ENCODE data around the gene ACTN4.

ACTN4 gene

GRCh38 chr19:38728752-38729541, 81.5 kb downstream of the ACTN4 start:
- no peak for DNase-seq

- no peak for DNase-seq
Measured at GRCh38 chr19:38729653-38730469, 82.4 kb downstream of the ACTN4 start.

GRCh38 chr19:38730470-38730730, 83.0 kb downstream of the ACTN4 start:
- no peak for DNase-seq

DNA sequence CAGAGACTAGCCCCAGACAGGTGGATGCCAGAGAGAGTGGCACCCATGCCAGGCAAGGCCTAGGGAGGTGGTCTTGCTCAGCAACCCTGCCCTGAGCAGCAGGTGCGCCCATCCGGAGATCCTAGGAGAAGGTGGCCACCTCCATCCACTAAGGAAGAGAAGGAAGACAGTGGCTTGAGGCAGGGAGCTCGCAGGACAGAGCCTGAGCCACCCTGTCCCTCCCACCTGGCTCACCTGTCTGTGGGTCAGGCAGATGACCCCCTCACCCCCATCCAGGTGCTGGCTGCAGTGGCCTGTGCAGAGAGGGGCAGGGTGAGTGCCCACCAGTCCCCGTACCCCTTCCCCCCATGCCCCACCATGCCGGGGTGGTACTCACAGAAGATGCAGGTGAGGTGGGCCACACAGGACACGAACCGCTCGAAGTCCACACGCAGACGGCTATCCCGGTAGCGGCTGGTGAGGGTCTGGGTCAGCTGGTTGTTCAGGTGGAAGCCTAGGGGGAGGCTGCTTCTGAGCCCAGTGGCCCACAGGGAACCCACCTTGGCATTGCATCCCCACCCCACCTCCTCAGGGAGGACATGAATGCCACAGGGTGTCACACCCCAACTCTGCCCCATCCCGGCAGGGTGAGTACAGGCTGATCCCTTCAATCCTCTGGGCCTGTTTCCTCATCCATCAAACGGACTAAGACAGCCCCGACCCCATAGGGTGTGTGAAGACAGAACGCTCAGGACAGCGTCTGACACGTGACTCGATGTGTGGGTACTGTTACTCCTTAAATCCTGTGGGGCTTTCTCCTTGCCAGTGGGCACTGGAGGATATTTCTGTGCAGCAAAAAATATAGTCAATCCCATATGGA, 83.5 kb downstream of the ACTN4 start:
- no peak for DNase-seq

DNA sequence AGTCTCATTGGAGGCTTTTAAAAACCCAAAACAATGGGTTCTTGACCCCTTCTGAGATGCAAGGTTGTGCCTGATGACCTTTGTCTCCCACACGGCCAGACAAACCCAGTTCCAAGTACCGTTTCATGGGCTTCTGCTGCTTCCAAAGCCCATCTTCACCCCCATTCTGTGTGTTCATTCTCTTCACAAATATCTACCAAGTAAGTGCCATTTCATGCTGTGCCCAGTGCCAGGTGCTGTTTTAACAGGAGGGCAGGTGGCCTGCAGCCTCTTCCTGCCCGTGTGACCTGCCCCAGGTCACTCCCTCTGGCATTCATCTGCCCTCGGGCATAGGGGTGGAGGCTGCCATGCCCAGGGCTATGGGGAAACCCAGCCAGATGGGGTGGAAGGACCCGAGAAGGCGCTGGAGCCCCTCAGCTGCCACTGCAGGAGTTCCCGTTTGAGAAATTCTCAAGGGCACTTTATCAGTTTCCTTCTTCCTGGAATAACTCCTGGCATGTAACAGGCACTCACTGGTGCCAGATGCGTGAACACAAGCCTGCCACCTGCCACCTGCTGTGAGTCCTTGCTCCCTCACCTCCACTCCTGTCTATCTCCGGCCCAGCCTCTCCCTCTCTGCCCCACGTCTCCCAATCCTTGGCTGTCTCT, 84.3 kb downstream of the ACTN4 start:
- DNase-seq, result no peak

GRCh38 chr19:38733241-38733492, 85.7 kb downstream of the ACTN4 start:
- no peak for DNase-seq

DNA sequence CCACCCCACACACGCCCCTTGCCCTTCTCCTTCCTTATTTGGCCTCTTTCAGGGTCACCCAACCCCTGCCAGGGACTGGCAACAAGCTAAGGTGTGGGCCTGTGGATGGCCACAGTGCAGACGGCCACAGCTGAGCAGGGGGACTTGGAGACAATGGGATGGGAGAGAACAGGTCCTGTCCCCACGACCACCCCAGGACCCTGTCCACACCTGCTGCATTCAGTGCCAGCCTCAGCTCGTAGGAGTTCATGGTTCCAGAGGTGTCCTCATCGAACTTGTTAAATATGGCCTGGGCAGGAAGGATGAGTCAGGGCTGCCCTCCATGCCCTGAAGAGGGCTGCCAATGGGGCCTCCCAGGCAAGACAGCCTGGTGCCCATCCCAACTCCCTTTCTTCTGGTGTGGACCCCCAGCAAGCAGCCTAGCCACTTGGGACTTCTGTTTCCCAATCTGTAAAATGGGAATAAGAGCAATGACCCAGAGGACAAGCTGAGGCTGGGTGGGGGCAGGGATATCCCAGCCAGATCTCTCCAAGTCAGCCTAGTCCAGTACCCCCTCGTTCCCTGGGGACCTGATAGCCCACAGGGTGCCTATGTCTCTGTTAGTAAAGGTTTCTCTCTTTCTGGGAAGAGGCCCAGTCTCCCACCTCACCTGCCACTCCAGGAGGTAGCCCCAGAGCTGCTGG, 86.2 kb downstream of the ACTN4 start:
- DNase-seq, result no peak

DNA sequence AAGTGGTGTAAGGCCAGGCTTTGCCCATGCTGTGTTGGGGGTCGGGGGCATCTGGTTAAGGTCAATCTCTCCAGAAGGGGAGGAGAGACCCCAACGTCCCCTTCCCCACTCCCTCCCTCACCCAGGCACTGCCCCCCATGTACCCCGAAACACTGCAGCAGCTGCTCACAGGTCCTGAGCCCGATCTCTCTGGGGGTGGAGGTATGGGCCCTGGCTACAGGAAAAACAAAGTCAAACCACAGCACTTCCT, 86.7 kb downstream of the ACTN4 start:
- no peak for DNase-seq

- DNase-seq, result no peak
Measured at GRCh38 chr19:38734426-38735256, 87.2 kb downstream of the ACTN4 start.

DNA sequence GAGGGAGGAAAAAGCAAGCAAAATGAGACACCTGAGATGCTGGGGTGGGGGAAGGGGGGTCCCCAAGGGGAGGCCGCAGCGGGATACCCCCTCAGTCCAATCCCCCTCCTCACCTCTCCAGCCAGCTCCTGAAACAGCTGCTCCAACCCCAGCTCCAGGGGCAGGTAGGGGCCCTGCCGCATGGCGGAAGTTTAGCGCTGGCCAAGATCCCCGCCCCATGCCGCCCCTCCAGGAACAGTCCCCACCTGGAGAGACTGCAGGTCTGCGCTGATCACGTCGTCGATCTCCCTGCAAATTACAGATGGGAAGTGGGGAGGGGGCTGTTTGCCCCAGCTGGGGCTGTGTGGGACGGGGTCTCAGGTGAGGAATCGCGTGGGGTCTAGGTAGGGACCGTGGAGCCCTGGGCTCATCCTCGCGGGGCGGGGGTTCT, 87.8 kb downstream of the ACTN4 start:
- no peak for DNase-seq

GRCh38 chr19:38736036-38736412, 88.6 kb downstream of the ACTN4 start:
- DNase-seq, result no peak

DNA sequence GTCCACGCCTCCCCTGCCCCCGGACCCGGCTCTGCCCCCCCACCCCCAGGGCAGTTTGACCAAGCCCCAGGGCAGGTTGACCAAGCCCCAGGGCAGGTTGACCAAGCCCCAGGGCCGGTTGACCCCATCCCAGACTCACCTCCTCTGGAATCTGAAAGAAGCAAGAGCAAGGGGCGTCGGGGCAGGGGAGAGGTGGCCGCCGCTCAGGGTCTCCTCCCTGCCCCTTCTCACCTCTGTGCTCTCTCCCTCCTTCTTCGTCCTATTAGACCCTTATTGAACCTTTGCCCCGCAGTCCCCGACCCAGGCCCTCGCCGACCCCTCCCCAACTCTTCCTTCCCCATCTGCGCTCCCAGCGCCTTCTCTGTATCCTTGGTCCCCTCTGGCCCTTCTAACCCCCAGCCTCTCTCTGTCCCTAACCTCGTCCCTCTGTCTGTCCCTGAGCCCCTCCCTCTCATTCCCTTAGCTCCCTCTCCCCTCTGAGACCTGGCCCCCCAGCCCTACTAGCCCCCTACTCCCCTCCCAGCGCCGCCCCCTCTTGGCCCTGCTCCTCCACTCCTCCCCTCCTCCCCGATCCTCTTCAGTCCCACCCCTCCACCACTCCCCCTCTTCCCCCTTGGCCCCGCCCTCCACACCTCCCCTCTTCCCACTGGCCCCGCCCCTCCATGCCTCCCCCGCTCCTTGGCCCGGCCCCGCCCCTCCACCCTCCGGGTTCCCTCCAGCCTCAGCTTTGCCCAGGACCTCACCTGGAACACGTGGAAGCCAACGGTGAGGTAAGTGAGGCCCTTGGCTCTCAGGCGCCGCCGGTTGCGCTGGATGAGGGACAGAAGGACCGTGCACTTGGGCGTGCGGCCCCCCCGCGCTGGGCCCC, 89.2 kb downstream of the ACTN4 start:
- DNase-seq, result no peak

DNA sequence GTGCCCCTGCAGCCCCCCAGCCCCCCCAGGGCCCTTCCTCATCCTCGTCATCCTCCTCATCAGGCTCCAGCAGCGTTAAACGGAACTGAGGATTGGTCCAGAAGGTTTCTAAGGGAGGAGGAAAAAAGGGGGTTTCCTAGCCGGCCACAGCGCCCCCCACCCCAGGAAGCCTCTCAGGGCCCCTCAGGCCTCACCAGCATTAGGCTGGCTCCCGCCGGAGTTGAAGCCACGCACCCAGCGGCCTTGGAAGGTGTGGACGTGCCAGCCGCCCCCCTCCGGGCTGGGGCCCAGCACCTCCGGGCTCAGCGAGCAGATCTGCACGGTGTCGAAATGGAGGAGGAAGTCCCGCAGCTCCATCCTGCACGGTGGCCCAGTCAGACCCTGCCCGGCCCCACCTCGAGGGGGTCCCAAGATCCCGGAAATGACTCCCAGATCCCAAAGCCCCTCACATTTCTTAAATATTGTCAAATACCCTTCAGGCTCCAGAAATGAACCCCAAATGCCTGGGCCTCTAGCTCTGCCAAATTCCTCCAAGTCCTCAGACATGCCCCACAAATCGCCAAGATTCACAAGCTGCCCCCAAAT, 89.9 kb downstream of the ACTN4 start:
- DNase-seq, result no peak

- no peak for DNase-seq
Measured at GRCh38 chr19:38737921-38738737, 90.7 kb downstream of the ACTN4 start.

GRCh38 chr19:38739440-38740256, 92.2 kb downstream of the ACTN4 start:
- DNase-seq, result no peak

GRCh38 chr19:38740257-38740592, 92.8 kb downstream of the ACTN4 start:
- DNase-seq, result no peak

DNA sequence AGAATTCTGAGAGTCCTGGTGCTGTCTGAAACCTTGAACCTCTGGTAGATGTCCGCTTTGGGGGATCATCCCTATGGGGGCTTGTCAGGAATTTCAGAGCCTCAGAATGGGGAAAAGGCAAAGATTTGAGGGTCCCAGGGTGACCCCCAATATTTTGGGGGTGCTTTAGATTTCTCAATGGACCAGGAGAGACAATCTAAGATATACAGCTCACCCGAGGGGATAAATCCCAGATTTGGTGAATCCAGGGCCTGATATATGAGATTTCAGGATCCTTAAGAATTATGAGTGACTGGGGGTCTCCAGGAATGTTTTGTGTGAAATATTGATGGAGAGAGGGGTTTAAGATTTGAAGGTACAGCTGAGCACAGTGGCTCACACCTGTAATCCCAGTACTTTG, 93.5 kb downstream of the ACTN4 start:
- DNase-seq, result no peak

DNA sequence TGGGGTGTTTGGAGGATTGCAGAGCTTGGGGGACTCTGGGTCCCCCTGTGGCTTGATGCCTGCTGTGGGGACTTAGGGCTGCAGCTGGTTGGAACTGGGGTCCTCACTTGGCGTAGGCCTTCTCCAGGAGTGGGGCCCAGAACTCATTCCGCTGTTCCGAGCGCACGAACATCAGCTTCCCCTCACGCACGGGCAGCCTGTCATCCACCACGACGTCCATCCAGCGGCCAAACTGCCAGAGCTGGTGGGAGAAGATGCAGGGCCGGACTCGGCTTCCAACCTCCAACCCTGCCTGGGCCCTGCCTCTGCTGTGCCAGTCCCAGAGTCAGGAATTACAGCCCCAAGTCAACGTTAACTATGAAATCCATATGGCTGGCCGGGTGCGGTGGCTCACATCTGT, 94.2 kb downstream of the ACTN4 start:
- no peak for DNase-seq

- no peak for DNase-seq
Measured at GRCh38 chr19:38742296-38742695, 94.8 kb downstream of the ACTN4 start.
